Left colon (tissue), 2 donors: ENCODE data around the gene CD48. TPM values are rescaled to one million over a fixed set of nuclear protein-coding genes. Genes with fewer than 3 reads are reported as not detected.
A peak's percentile ranks its signal among the peaks of the same experiment; 100 is the strongest.
"Not testable (repeated sequence)": the region's sequence is repeated elsewhere in the genome, so short reads cannot be mapped to it uniquely, and the experiment has no call there.

ENCODE experiments used
- ATAC-seq: fragments of 200-7000 bp; cut with Tn5 transposase; one replicate; pipeline ENCODE4 v1.9.1; 2020; ENCODE audit warnings: mild to moderate bottlenecking, moderate library complexity
- DNase-seq, 2 donors: peaks; one replicate each; pipeline ENCODE4 v3.0.0-alpha.2; 2020
- intact Hi-C, 2 donors: fragments of 100-400 bp; cut with DNase I in 1 of 2; cut with micrococcal nuclease in 1 of 2; formaldehyde crosslinking; loops; one replicate each; pipeline versions ENCODE4 v1.11.2 to v1.14.0; 2022; cut with DNase I, micrococcal nuclease
- total RNA-seq, 2 donors: library from RNA; stranded (reverse); fragmentation: NEBNext Ultra II Directional; extraction: Animal tissue kit (Norgen Biotek cat#: 25700); gene quantifications; one replicate each; pipeline ENCODE4 v1.2.1, GENCODE V29; 2021
- donor health status: DM: no; HTN: no; CAD: no.
- donor health status: DM: yes; HTN: yes; CAD: no.

CD48 gene
- total RNA-seq, 2 donors from 2014 or later, result 2.2 to 7.4 TPM

DNA sequence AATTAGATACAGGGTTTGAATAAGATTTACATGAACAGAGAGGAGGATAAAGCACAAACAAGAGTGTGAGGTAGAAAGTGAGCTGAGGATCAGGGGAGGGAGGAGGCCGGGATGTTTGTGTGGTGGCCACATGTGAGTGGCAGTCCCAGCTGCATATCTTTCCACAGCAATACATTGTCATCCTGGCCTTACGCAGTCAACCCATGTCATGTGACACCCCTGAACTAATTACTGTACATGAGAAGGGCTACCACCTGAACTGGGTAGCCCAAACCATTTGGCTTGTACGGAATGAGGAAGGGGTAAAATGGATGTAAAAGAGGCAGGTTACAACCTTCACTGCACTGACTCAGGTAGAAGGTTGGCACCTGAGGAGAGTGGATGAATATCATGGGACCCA lies 31.6 kb upstream of the CD48 start:
- intact Hi-C loops, result no loop called here
- no peak for ATAC-seq
- no peak for DNase-seq

DNA sequence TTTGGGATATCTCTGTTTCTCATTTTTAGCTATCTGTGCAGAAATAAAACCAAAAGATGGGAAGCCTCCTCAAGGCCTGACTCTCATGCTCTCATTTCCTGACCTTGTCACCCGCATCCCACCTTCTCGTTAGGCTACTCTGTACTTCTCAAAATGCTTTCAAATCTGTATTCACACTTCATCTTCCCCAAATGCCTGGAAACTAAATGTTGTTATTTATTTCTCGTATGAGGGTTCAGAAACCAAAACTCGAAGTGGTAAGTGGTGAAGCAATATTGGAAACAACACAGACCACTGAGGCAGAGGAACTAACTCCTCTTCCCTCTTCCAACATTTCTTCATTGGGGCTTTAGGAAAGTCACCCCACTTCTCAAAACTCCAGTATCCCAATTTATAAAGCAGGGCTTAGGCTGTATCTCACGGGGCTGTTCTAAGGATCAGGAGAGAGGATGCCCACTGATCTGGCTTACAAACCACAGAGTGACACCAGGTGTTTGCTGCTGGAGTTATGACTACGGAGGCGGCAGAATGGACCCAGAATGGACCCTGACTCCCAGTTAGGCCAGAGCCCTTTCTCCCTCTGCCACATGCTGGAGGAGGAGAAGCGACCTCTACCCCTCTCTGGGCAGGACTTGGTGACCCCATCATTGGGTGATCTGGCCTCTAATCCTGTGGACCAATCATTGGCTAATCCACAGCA lies 31.0 kb upstream of the CD48 start:
- intact Hi-C loops, result no loop called here
- no peak for DNase-seq
- ATAC-seq, result no peak

DNA sequence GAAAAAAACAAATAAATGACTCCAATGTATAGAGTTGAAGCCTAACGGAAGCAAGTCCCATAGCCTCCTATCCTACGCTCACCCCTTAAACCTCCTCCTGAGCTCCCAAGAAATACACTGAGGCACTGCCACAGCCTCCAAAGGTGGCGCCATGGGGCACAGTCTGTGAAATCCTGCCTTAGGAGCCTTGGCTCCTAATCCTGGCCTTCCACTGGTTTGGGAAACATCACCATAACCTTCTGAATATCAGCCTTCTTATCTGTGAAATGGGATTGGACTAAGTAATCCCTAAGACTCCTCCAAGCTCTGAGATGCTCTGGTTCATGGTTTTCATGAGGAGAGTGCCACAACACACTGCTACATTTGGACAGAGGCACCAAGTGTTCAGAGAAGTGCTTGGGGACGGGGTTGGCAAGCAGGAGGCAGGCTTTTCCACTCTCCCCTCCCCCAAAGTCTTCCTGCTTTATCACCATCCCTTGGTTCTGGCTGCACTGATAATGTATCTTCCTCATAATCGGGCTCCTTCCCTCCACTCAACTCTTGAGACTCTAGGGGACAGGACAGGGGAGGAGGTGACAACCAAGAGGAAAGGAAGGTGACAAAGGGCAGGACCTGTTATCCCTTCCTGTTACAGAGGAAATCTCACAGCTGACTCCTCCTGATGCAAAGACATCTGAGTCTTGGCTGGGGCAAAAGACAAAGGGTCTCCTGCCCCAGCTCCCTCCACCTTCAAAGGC lies 30.2 kb upstream of the CD48 start:
- DNase-seq, result no peak
- no peak for ATAC-seq
- intact Hi-C loops, result no loop called here

DNA sequence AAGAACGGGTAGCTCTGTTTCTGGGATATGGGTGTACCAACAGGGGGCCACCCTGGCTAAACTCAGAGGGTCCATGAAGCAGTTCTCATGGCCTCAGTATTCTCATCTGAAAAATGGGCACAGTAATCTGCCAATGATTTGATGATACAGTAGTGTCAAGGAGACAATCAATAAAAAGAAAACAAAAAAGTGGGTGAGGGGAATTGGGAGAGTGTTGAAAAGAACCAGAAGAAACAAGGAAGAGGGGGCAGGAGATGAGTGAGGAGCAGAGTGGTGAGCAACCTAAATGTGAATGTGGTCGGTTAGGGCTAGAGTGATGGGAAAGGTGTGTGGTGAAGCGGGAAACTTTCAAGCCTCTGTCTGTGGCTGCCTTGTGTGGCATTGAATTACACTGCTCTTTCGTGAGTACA lies 29.5 kb upstream of the CD48 start:
- no peak for DNase-seq
- ATAC-seq, result no peak
- intact Hi-C loops, result no loop called here

DNA sequence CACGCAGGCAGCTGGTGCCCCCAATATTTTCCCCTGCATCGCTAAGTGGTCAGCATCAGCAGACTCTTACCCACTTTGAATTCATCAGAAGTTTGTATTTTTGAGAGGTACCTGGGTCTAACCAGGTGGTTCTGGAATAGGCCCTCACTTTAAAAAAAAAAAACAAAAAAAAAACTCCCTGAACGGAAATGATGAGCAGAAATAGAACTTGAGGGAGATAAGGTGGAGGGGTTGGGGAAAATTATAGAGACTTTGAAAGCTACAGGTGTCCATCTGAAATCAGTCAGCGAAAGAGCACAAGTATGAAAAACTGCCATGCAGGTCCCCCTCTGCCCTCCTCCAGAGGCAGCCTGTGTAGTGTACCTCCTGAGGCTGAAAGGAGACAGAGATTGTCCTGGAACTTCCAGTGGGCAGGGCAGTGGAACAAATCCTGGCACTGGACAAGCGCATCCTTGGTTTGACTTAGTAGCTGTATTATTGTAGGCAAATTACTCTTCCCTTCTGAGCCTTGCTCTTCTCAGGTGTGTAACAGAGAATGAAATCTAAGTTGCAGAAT lies 28.6 kb upstream of the CD48 start:
- no peak for ATAC-seq
- no peak for DNase-seq
- intact Hi-C loops, result no loop called here

DNA sequence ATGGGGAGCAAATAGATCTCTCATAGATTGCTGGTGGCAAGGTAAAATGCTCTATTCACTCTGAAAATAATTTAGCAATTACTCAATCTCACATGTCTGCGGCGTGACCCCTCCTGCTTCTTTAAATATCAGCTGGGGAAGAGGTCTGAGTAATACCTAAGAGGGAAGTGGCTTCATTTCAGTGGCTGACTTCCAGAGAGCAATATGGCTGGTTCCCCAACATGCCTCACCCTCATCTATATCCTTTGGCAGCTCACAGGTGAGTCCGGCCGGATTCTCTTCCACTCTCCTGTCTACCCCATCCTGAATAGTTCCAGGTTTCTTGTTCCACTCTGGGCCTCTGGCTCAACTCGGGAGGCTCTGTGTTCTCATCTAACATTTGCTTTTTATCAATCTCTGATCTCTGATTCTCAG lies 27.5 kb upstream of the CD48 start, which contains the start of gene SLAMF7:
Gene SLAMF7, plus strand, starts transcription at position 150 of the 414 bp plus-strand sequence. Its CDS starts 55 bp downstream, at position 205.
- intact Hi-C loops, result no loop called here
- ATAC-seq (no peak), DNase-seq (peak; percentile 14 to 27)

DNA sequence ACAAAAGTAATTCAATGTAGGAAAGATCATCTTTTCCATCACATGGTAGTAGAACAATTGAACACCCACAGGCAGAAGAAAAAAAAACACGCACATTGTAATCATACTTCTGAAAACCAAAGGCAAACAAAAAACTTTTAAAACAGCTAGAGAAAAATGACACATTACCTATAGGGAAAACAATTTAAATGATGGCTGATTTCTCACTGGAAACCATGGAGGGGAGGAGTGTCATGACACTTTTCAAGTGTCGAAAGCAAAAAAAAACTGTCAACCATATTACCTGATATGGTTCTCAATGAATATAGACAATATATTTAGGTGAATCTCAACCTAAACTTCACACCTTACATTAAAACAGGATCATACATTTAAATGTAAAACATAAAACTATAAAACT lies 26.6 kb upstream of the CD48 start:
- intact Hi-C loops, result no loop called here
- ATAC-seq (no peak), DNase-seq (no peak)

DNA sequence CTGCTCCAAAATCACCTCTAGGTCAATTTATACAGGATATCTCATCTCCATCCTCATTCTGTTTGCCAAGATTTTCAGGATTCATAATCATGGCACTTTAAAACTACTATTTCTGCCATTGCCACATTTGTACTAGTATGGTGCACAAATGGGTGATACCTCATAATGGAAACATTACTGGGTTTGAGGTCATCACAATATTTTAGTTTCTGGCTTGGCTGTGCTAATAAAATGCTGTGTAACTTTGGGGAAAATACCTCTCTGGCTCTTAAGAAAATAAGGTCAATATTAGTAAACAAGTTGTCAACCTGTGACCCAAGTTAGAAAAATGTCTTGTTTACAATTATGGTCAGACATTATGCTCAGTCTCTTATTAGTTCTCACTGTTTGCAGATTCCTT lies 22.7 kb upstream of the CD48 start:
- intact Hi-C loops, result no loop called here
- DNase-seq, result no peak
- ATAC-seq, result no peak

DNA sequence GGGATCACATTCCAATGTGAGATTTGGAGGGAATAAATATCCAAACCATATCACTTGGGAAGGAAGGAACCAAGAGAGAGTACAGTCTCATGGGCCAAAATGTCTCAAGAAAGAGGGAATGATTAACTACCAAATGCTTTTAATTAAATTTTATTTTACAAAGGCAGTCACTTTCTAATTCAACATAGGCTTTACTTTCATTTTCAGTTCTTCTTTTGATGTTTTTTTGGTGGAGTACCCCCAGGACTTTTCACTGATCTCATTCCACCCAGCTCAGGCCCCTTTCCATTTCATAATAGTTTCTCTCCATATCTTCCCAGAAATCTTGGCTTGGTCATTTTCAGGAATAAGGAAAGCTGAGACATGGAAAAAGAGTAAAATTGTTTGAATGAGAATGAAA lies 22.3 kb upstream of the CD48 start:
- DNase-seq, result no peak
- intact Hi-C loops, result no loop called here
- ATAC-seq, result no peak

DNA sequence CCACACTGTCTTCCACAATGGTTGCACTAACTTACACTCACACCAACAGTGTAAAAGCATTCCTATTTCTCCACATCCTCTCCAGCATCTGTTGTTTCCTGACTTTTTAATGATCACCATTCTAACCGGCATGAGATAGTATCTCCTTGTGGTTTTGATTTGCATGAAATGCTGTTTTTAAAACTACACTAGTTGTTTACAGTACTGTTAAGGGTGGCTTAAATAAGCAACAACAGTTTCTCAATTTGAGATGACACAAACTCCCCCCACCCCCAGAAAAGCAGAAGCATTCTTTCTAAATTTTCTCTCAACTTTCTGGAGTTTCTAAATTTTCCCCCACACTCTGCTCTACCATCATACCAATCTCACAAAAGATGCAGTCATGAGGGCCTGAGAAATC lies 20.4 kb upstream of the CD48 start:
- intact Hi-C loops, result no loop called here
- ATAC-seq (no peak), DNase-seq (no peak)

DNA sequence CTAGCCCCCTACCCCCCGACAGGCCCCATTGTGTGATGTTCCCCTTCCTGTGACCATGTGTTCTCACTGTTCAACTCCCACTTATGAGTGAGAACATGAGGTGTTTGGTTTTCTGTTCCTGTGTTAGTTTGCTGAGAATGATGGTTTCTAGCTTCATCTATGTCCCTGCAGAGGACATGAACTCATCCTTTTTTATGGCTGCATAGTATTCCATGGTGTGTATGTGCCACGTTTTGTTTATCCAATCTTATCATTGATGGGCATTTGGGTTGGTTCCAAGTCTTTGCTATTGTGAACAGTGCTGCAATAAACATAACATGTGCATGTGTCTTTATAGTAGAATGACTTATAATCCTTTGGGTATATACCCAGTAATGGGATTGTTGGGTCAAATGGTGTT lies 19.9 kb upstream of the CD48 start:
- DNase-seq, ATAC-seq: not testable (repeated sequence)

DNA sequence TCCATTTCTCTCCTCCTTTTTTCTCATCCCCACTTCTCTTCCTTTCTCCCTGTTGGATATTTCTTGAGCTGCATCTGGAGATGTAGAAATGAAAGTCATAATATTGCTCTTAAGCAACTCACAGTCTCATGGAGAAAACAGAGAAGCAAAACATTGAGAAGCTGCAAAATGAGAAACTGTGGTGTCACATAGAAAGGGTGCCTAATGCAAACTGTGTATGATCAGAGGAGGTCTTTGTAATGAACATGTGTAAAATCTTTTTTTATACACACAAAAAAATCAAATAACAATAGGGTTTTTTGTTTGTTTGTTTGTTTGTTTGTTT lies 15.7 kb upstream of the CD48 start:
- DNase-seq (no peak), ATAC-seq (no peak)
- intact Hi-C loops, result loop anchor here in 1 of 2 donors (10.0 kb wide), 1 partner anchor 228 kb away; the partner anchor contains the start of gene ITLN2

More for the DNA sequence above, 19.9 kb upstream of the CD48 start:
- intact Hi-C loops, result not testable (repeated sequence)

DNA sequence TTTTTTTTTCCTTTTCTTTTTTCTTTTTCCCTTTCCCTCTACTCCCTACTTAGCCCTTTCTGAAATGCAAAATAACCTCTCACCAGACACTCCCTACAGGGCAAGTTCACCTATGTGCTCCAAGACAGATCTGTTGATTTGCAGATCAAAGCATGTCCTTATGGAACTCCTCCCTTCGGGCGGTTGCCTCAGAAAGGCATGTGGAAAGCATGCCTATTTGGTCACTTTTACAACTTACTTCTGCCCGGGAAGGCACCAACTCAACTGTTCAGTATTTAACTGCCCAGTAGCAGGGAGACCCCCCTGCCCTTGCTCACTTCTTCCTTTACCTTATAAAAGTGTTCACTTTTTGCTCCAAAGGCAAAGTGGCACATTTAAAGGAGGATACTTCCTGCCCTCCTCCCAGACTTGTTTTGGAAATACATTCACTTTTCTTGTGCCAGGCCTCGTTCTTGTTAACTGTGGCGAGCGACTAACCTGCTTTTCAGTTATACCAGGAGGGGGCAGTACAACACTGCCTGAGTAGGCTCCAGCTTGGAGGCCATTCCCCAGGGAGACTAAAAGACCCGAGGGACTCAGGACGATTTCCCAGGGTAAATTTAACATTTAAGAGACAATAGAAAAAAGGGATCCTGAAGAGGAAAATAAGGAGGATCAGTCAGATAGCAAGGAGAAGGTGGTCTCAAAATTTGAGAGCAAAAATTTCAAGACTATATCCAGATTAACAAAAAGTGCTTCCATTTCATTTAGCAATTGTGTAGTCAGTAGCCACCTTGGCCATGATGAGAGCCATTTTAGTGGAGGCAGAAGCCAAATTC lies 15.1 kb upstream of the CD48 start:
- ATAC-seq, result peak; percentile 97
- intact Hi-C loops, result loop anchor here in 1 of 2 donors (10.0 kb wide), 1 partner anchor 228 kb away; the partner anchor contains the start of gene ITLN2
- peak; percentile 43 to 59 for DNase-seq

DNA sequence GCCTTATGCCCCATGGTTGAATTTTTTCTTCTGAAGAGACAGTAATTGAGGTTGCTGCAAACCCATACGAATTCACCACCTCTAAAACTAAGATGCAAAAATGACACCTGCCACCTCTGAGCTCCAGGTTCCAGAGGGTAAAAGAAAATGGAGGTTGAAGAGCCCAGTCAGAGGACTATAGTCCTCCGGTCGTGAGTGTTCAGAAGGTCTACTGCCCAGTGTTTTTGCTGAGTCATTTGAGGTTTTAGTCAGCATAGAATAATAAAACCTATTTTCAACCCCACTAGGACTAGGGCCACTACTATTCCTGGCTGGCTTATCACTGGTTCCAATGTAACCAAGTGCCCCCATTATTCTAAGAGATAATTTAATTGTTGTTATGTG lies 14.5 kb upstream of the CD48 start:
- ATAC-seq (peak; percentile 59), DNase-seq (no peak)
- intact Hi-C loops, result loop anchor here in 1 of 2 donors (10.0 kb wide), 1 partner anchor 229 kb away; the partner anchor contains the start of gene ITLN2

DNA sequence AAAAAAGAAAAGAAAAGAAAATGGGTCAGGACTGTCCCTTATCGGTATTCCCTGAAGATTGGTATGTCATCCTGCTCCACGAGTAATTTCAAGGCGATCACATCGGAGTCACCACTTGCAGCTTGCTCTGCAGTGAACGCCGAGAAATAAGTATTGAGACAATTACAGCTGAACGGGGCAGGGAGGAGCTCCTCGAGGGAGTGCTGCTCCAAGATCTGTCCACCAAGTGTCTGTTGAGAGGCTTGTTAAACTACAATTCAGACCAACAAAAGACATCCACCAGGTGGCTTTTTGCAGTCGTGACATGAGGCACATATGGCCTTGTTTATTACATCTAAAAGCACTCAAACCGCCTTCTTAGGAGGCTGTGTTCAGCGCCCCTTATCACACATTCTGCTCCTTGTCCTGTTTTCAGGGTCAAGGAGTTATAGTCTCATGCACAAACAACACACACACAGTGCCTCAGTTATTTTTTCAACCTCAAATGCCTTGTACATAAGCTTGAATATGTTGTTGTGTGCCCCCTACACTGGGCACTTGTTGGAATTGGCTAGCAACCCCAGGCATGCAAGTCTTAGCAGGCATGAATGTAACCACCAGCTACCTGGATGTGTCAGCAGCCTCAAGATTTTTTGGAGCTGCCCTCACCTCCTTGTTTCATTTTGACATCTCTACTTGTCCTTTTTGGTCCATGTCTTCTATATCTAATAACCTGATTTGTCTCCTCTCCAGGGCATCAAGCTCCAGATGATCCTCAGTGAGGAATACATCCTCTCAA lies 13.0 kb upstream of the CD48 start:
- intact Hi-C loops, result loop anchor here in 1 of 2 donors (10.0 kb wide), 1 partner anchor 230 kb away; the partner anchor contains the start of gene ITLN2
- ATAC-seq (no peak), DNase-seq (no peak)

DNA sequence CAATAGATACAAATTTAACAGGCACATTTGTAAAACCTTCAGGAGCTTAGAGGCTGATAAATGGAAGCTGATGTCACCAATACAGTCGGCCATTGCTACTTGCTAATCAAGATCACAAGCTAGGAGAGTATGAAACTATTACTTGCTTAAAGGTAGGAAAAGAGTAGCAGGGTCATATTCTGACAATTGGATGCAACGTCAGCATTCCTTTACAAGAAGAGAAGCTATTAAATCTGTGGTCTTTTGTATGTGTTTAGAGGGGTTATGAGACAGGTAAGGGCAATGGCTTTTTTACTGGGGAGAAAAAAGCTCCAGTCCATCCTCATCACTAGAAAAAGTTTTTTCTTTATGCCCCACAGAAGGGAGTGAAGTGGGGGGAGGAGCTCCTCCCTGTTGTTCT lies 11.7 kb upstream of the CD48 start:
- intact Hi-C loops, result loop anchor here in 1 of 2 donors (10.0 kb wide), 1 partner anchor 231 kb away; the partner anchor contains the start of gene ITLN2
- DNase-seq (no peak), ATAC-seq (no peak)

DNA sequence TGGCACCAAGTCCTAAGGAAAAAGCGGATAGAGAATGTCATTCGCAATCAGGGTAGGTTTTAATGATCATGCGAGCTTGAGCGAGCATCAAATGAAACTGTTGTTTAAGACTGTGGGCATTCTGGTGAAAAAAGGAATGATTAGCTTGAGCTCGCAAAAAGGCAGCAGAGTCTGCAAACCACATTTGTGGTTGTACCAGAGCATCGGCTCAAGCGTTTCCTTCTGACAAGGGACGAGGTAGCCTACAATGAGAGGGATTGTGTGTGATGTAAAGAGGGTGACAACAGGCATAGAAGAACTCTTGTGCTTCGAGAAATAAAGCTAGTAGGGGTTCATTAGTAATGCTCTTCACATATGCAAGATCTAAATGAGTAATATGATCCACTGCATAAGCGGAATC lies 11.1 kb upstream of the CD48 start:
- intact Hi-C loops, result loop anchor here in 1 of 2 donors (10.0 kb wide), 1 partner anchor 232 kb away; the partner anchor contains the start of gene ITLN2
- ATAC-seq, result no peak
- DNase-seq, result no peak

DNA sequence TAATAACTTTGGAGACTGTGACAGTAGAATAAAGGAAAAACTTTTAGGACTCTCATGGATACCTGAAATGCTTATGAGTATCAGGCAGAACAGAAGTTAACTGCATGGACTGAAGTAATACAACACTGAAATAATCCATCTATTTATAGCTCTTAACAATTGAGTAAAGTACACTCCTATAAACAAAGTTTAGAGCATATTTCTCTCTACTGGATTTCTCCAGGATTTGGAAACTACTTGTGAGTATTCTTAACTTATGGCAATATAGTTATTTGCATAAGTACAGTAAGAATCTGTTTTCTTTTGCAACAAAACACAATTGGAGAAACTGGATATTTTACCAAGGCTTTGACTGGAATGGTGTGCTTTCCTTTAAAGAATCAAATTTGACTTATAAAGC lies 9.9 kb upstream of the CD48 start:
- DNase-seq (no peak), ATAC-seq (no peak)
- intact Hi-C loops, result loop anchor here in 1 of 2 donors (10.0 kb wide), 1 partner anchor 233 kb away; the partner anchor contains the start of gene ITLN2
